Stomach (tissue), 9 donors: Measurements from ENCODE around the gene MARK1. TPM values are rescaled to one million over a fixed set of nuclear protein-coding genes. Genes with fewer than 3 reads are reported as not detected.

Experiments
- DNase-seq, 2 donors: peaks; one replicate each; pipeline versions ENCODE4 v3.0.0 to v3.0.0-alpha.2; 2013 to 2019
- H3K27ac ChIP-seq, 5 donors: fragments of 200-600 bp in 4 of 5; sonication (generic) in 4 of 5; one replicate each; pipeline ENCODE4 v1.5.1; 2013 to 2019; ENCODE audit warnings: mild to moderate bottlenecking in 1 of 5, moderate library complexity in 1 of 5
- H3K27me3 ChIP-seq, 3 donors: fragments of 200-600 bp; sonication (generic); one replicate each; pipeline ENCODE4 v1.5.1; 2017 to 2019; ENCODE audit warnings: mixed run types in 1 of 3
- H3K36me3 ChIP-seq, 4 donors: fragments of 200-600 bp; sonication (generic); 1 replicate in 3 of 4; 2 replicates in 1 of 4; pipeline ENCODE4 v1.5.1; 2016 to 2019
- H3K4me1 ChIP-seq, 4 donors: fragments of 200-600 bp; sonication (generic); one replicate each; pipeline ENCODE4 v1.5.1; 2016 to 2019
- H3K4me3 ChIP-seq, 4 donors: fragments of 200-600 bp; sonication (generic) in 3 of 4; one replicate each; pipeline ENCODE4 v1.5.1; 2016 to 2019; ENCODE audit warnings: mild to moderate bottlenecking in 1 of 4
- H3K9me3 ChIP-seq, 4 donors: fragments of 200-600 bp; sonication (generic); one replicate each; pipeline ENCODE4 v1.5.1; 2016 to 2019
- EP300 ChIP-seq: sonication (generic); formaldehyde crosslinking; IDR thresholded peaks from one replicate; pipeline ENCODE4 v1.6.1; 2017; ENCODE audit warnings: antibody characterized with exemption
- POLR2A ChIP-seq, 4 donors: fragments of 450-650 bp; IDR thresholded peaks; one replicate each; pipeline ENCODE4 v1.6.1; 2016; ENCODE audit warnings: antibody characterized with exemption in 4 of 4, control low read depth in 2 of 4, mild to moderate bottlenecking in 1 of 4, moderate library complexity in 1 of 4
- POLR2AphosphoS5 ChIP-seq, 3 donors: sonication (generic); formaldehyde crosslinking; IDR thresholded peaks; one replicate each; pipeline ENCODE4 v1.6.1; 2016; ENCODE audit warnings: antibody characterized with exemption in 3 of 3
- WGBS, 5 donors: extraction: QIAGEN DNeasy Blood & Tissue Kit in 3 of 5; methylation state at CpG; one replicate each; pipeline versions ENCODE4 v1.1.5 to v1.1.7; 2013 to 2018; 5-methylcytosine and 5-hydroxymethylcytosine counted together
- intact Hi-C: fragments of 100-400 bp; cut with DNase I; formaldehyde crosslinking; loops from one replicate; pipeline ENCODE4 v1.15.1; 2023; ENCODE audit warnings: low total_unique reads
- polyA plus RNA-seq, 3 donors: library from polyadenylated mRNA; stranded (reverse); fragments of 200-250 nt; gene quantifications; one replicate each; pipeline ENCODE4 v1.2.3, GENCODE V29; 2013
- total RNA-seq, 5 donors: library from RNA; depleted of rRNA; stranded (reverse); fragments of >200 nt; gene quantifications; one replicate each; pipeline versions ENCODE4 v1.1.0 to v1.2.3, GENCODE V29; 2014 to 2016
- TF ChIP-seq, protein P1 (sequence below), 7 experiments: fragments of 450-650 bp in 4 of 7; fragments of 200-600 bp in 3 of 7; sonication (generic) in 3 of 7; IDR thresholded peaks; one replicate each; pipeline ENCODE4 v1.5.1; 2016 to 2019; ENCODE audit warnings: antibody characterized with exemption in 7 of 7, control low read depth in 2 of 7, mild to moderate bottlenecking in 1 of 7
- donor health status: healthy with polysubstance abuse.
- donor health status: Bipolar disorder and iron deficiency.
- donor health status: healthy.

Gene MARK1
- total and polyA plus RNA-seq, 8 donors: 1.7 to 12.7 (median 3.2) TPM; not detected in 1

DNA sequence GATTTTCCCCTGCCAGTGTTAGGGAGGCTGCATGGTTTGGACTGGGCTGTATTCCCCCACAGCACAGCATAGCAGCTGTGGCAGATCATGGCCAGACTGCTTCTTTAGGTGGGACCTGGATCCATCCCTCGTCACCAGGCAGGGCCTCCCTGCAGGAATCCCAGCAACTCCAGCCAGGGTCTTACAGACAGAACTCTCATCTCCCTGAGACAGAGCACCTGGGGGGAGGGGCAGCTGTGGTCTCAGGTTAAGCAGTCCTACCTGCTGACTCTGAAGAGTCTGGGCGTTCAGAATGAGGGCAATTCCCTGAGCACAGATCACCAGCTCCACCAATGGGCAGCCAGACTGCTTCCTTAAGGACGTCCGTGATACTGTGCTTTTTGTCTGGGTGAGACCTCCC lies 114.3 kb downstream of the MARK1 start:
- TF ChIP-seq, protein P1, sequence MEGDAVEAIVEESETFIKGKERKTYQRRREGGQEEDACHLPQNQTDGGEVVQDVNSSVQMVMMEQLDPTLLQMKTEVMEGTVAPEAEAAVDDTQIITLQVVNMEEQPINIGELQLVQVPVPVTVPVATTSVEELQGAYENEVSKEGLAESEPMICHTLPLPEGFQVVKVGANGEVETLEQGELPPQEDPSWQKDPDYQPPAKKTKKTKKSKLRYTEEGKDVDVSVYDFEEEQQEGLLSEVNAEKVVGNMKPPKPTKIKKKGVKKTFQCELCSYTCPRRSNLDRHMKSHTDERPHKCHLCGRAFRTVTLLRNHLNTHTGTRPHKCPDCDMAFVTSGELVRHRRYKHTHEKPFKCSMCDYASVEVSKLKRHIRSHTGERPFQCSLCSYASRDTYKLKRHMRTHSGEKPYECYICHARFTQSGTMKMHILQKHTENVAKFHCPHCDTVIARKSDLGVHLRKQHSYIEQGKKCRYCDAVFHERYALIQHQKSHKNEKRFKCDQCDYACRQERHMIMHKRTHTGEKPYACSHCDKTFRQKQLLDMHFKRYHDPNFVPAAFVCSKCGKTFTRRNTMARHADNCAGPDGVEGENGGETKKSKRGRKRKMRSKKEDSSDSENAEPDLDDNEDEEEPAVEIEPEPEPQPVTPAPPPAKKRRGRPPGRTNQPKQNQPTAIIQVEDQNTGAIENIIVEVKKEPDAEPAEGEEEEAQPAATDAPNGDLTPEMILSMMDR (IDR thresholded peaks at IDR 0.05): no peak
- TF ChIP-seq EP300 (no peak), POLR2AphosphoS5 (IDR thresholded peaks at IDR 0.05) (no peak), POLR2A (IDR thresholded peaks at IDR 0.05) (no peak)
- Histone ChIP-seq H3K27ac (no peak overlapping the region), H3K9me3 (no peaks in the 10 kb centered on the region), H3K27me3 (no peaks in the 10 kb centered on the region), H3K4me3 (no peak overlapping the region), H3K36me3 (peaks cover 0 to 3% (median 0%) of the 10 kb centered on the region in 4 donors), H3K4me1 (no peaks in the 10 kb centered on the region)
- 80 to 100% (median 93%) methylated on average over 1 to 4 of the region's 4 CpGs for WGBS, 5 donors
- no peak for DNase-seq
- intact Hi-C loops: no loop called here

DNA sequence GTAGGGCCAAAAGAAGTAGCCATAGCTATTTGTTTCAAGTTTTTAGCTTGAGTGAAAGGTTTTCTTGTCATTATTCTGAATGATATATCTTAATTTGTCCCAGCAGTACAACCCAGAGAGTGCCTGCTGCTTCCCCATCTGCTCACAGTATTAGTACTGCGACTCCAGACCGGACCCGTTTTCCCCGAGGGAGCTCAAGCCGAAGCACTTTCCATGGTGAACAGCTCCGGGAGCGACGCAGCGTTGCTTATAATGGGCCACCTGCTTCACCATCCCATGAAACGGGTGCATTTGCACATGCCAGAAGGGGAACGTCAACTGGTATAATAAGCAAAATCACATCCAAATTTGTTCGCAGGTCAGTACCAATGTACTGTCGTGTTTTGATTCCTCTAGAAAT lies 125.1 kb downstream of the MARK1 start:
- Histone ChIP-seq H3K4me3 (no peak overlapping the region), H3K36me3 (peaks cover 0 to 32% (median 0%) of the 10 kb centered on the region in 4 donors), H3K27ac (no peak overlapping the region), H3K9me3 (no peaks in the 10 kb centered on the region), H3K27me3 (no peaks in the 10 kb centered on the region), H3K4me1 (no peaks in the 10 kb centered on the region)
- WGBS, 5 donors: 89 to 96% (median 96%) methylated on average over 13 of the region's 13 CpGs
- intact Hi-C loops: no loop called here
- TF ChIP-seq POLR2AphosphoS5 (IDR thresholded peaks at IDR 0.05) (no peak), POLR2A (IDR thresholded peaks at IDR 0.05) (no peak), EP300 (no peak)
- TF ChIP-seq, protein P1 (IDR thresholded peaks at IDR 0.05): no peak
- DNase-seq: no peak

DNA sequence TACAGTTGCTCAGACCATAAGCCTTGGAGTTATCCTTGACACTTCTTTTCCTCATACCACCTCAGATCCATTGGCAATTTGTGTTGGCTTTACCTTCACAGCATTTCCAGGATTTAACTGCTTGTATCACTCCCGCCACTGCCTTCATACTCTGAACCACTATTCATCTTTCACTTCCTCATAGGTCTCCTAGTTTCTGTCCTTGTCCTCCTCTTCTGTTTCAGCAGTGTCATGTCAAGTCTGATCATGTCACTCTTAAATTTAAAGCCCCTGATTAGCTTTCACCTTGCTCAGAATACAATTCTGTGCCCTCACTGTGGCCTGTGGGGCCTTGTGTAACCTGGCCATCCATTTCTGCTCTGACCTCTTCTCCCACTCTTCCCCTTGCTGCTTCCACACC lies 127.6 kb downstream of the MARK1 start:
- WGBS, 5 donors: 80 to 96% (median 92%) methylated on average over 1 of the region's 1 CpG
- no peaks in the 10 kb centered on the region for H3K4me1 ChIP-seq
- no peaks in the 10 kb centered on the region for H3K9me3 ChIP-seq
- H3K36me3 ChIP-seq: peaks cover 0 to 36% (median 0%) of the 10 kb centered on the region in 4 donors
- H3K27me3 ChIP-seq: no peaks in the 10 kb centered on the region
- H3K4me3 ChIP-seq: no peak overlapping the region
- no peak for DNase-seq
- no peak overlapping the region for H3K27ac ChIP-seq
- TF ChIP-seq, protein P1 (IDR thresholded peaks at IDR 0.05): no peak
- no peak for TF ChIP-seq POLR2A (IDR thresholded peaks at IDR 0.05)
- no peak for TF ChIP-seq POLR2AphosphoS5 (IDR thresholded peaks at IDR 0.05)
- no peak for TF ChIP-seq EP300
- intact Hi-C loops: no loop called here

DNA sequence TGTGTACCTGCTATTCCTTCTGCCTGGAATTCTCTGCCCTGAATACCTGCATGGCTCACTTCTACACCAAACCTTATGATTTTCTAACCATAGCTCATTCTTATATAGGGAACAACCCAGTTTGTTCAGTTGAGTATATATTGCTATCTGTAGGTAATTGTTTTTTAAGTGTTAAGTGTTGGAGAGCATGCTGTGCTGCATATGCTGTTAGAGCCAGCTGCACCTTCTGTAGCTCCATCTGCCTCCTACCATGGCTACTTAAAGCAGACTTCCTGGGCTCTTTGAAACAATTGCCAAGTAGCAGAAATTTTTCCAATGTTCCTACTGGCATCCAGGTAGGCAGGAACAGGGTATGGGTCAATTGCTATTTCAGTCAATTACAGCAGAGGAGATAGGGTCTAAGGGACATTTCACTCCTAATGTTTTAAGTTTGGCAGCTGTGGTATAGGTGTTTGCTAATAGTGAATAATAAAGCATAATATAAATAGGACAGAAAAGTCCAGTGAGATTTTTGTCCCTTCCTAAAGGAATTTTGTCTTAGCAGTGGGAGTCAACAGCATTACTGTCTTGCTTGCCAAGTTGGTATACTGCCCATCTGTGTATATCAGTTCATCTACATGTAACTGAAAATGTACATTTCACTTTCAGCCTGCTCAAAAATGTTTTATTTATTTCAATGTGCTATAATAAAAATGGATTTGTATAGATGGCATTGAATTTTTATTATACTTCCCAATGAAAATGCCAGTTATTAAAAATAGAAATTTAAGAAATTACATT lies 128.2 kb downstream of the MARK1 start:
- DNase-seq: no peak
- H3K4me1 ChIP-seq: no peaks in the 10 kb centered on the region
- H3K27me3 ChIP-seq: no peaks in the 10 kb centered on the region
- no peak overlapping the region for H3K4me3 ChIP-seq
- intact Hi-C loops: no loop called here
- TF ChIP-seq EP300 (no peak), POLR2AphosphoS5 (IDR thresholded peaks at IDR 0.05) (no peak), POLR2A (IDR thresholded peaks at IDR 0.05) (no peak)
- TF ChIP-seq, protein P1 (IDR thresholded peaks at IDR 0.05): no peak
- H3K27ac ChIP-seq: no peak overlapping the region
- H3K9me3 ChIP-seq: no peaks in the 10 kb centered on the region
- peaks cover 0 to 36% (median 0%) of the 10 kb centered on the region in 4 donors for H3K36me3 ChIP-seq
